Right ventricle myocardium inferior (tissue), 1 donor: ENCODE data around the gene NSL1. TPM values are rescaled to one million over a fixed set of nuclear protein-coding genes. Genes with fewer than 3 reads are reported as not detected.
"Not testable (repeated sequence)": the region's sequence is repeated elsewhere in the genome, so short reads cannot be mapped to it uniquely, and the experiment has no call there.

Source experiments
- ATAC-seq: fragments of 200-7000 bp; cut with Tn5 transposase; one replicate; pipeline ENCODE4 v1.9.1; 2020; ENCODE audit warnings: mild to moderate bottlenecking, moderate library complexity
- DNase-seq: peaks from one replicate; pipeline ENCODE4 v3.0.0; 2021; ENCODE audit errors: missing footprints
- intact Hi-C: fragments of 100-400 bp; cut with DNase I; formaldehyde crosslinking; loops from one replicate; pipeline ENCODE4 v1.11.0; 2022
- total RNA-seq: library from RNA; stranded (reverse); fragmentation: NEBNext Ultra II Directional; extraction: Animal tissue kit (Norgen Biotek cat#: 25700); gene quantifications from one replicate; pipeline ENCODE4 v1.2.1, GENCODE V29; 2021
- donor health status: DM: no; HTN: yes; CAD: no; lungs with severe emphysema.

NSL1 gene
- total RNA-seq, 1 donor from 2014 or later = 26.7 TPM

- ATAC-seq (no peak), DNase-seq (no peak)
- intact Hi-C loops = no loop called here
Observed at GRCh38 chr1:212719633-212720032, 71.9 kb downstream of the NSL1 start.

- intact Hi-C loops = no loop called here
- DNase-seq (no peak), ATAC-seq (no peak)
Observed at GRCh38 chr1:212718499-212718898, 73.1 kb downstream of the NSL1 start.

- DNase-seq (no peak), ATAC-seq (no peak)
- intact Hi-C loops = no loop called here
Observed at GRCh38 chr1:212716161-212716560, 75.4 kb downstream of the NSL1 start.

- DNase-seq = no peak
Observed at GRCh38 chr1:212713465-212714136, 78.0 kb downstream of the NSL1 start.

GRCh38 chr1:212712451-212713303, 78.9 kb downstream of the NSL1 start:
- ATAC-seq (no peak), DNase-seq (no peak)
- intact Hi-C loops = no loop called here

More at GRCh38 chr1:212713465-212714136, 78.0 kb downstream of the NSL1 start:
- intact Hi-C loops = no loop called here
- no peak for ATAC-seq

- DNase-seq, ATAC-seq, intact Hi-C loops: not testable (repeated sequence)
Observed at GRCh38 chr1:212711974-212712373, 79.6 kb downstream of the NSL1 start.

- DNase-seq (no peak), ATAC-seq (no peak)
- intact Hi-C loops = no loop called here
Observed at GRCh38 chr1:212710566-212710965, 81.0 kb downstream of the NSL1 start.

- DNase-seq (no peak), ATAC-seq (no peak)
- intact Hi-C loops = no loop called here
Observed at GRCh38 chr1:212703991-212704564, 87.5 kb downstream of the NSL1 start.

- DNase-seq (no peak), ATAC-seq (no peak)
- intact Hi-C loops = no loop called here
Observed at GRCh38 chr1:212702672-212703071, 88.9 kb downstream of the NSL1 start.

- intact Hi-C loops = no loop called here
Observed at GRCh38 chr1:212701910-212702309, 89.7 kb downstream of the NSL1 start.

GRCh38 chr1:212700892-212701819, 90.4 kb downstream of the NSL1 start:
- intact Hi-C loops = no loop called here
- DNase-seq (peak; percentile 68), ATAC-seq (peak; percentile 79)

More at GRCh38 chr1:212701910-212702309, 89.7 kb downstream of the NSL1 start:
- DNase-seq (no peak), ATAC-seq (no peak)

GRCh38 chr1:212700223-212700891, 91.2 kb downstream of the NSL1 start:
- ATAC-seq (peak; percentile 59), DNase-seq (peak; percentile 73)
- intact Hi-C loops = no loop called here

- intact Hi-C loops = no loop called here
- peak; percentile 85 for DNase-seq
- peak; percentile 75 for ATAC-seq
Observed at GRCh38 chr1:212699625-212700222, 91.9 kb downstream of the NSL1 start, which contains the start of gene BATF3. TSS of gene BATF3 (minus strand) at chr1:212699840. CDS start at chr1:212699762, 78 bp downstream.

- peak; percentile 49 for ATAC-seq
- peak; percentile 80 for DNase-seq
- intact Hi-C loops = no loop called here
Observed at GRCh38 chr1:212699104-212699624, 92.4 kb downstream of the NSL1 start.

GRCh38 chr1:212698467-212699103, 93.0 kb downstream of the NSL1 start:
- no peak for ATAC-seq
- no peak for DNase-seq
- intact Hi-C loops = no loop called here

GRCh38 chr1:212696721-212697331, 94.8 kb downstream of the NSL1 start:
- DNase-seq (no peak), ATAC-seq (no peak)
- intact Hi-C loops = no loop called here
